ENCODE measurements around the gene IKBKG. TPM values are rescaled to one million over a fixed set of nuclear protein-coding genes. Genes with fewer than 3 reads are reported as not detected.
"Not testable (repeated sequence)": the region's sequence is repeated elsewhere in the genome, so short reads cannot be mapped to it uniquely, and the experiment has no call there.

IKBKG gene
- total and polyA plus RNA-seq, 2 of the 4 experiments (the other 2 are of a cell fraction) = 16.5 to 38.2 TPM

GRCh38 chrX:154570361-154570760 lies 22.9 kb downstream of the IKBKG start:
- POLR2A ChIA-PET (ENCODE audit: unreplicated experiment); dilution Hi-C loops (cut with HindIII; ENCODE audit: low sequenced_read_pairs, unreplicated experiment): not testable (repeated sequence)
- WGBS, 2 experiments (ENCODE audit: extremely low coverage in 2 of 2, insufficient read length in 1 of 2) = no CpG with 5 or more reads among the region's 11 CpGs

GRCh38 chrX:154573061-154573460 lies 25.6 kb downstream of the IKBKG start:
- H4K91ac ChIP-seq (ENCODE audit: insufficient read depth, low read depth, low read length); H2BK5ac ChIP-seq (ENCODE audit: low read depth, low read length, poor library complexity, severe bottlenecking); H2BK20ac ChIP-seq (ENCODE audit: low read depth, low read length); H3K36me3 ChIP-seq (ENCODE audit: control insufficient read depth, insufficient read depth, low read length); ATAC-seq (ENCODE audit: low read depth); H2BK15ac ChIP-seq (ENCODE audit: low read depth, low read length); in situ Hi-C loops (cut with MboI; ENCODE audit: low sequenced_read_pairs); CTCF ChIA-PET; H2AK5ac ChIP-seq (ENCODE audit: low read depth, low read length); H3K27ac ChIP-seq (ENCODE audit: insufficient read depth, low read length); H3K14ac ChIP-seq (replicated peaks; ENCODE audit: low read depth, low read length); H4K5ac ChIP-seq (ENCODE audit: low read depth, low read length); H3K27me3 ChIP-seq (ENCODE audit: control insufficient read depth, insufficient read depth, low read length); H3K4me3 ChIP-seq (ENCODE audit: insufficient read depth, low read depth, low read length); H3K79me1 ChIP-seq (ENCODE audit: low read depth in 1 of 2, low read length in 2 of 2); H3K9ac ChIP-seq (ENCODE audit: low read depth, low read length); H3K9me3 ChIP-seq (ENCODE audit: control insufficient read depth, insufficient read depth, low read length); H3K4me1 ChIP-seq (ENCODE audit: control insufficient read depth, insufficient read depth, low read length); H3K4ac ChIP-seq (ENCODE audit: low read depth, low read length); H3K56ac ChIP-seq (ENCODE audit: extremely low read depth, insufficient read depth, low read length); H3K4me2 ChIP-seq (ENCODE audit: low read depth, low read length); H4K20me1 ChIP-seq (ENCODE audit: insufficient read depth, low read length); H2AK9ac ChIP-seq (replicated peaks; ENCODE audit: low read depth, low read length, poor library complexity); BruUV-seq (replicated peaks); H2AFZ ChIP-seq (replicated peaks; ENCODE audit: low read length, poor library complexity); H3K23ac ChIP-seq (ENCODE audit: low read depth, low read length); intact Hi-C loops (cut with micrococcal nuclease); DNase-seq; H3K18ac ChIP-seq (ENCODE audit: low read depth, low read length); dilution Hi-C loops (cut with HindIII; ENCODE audit: low sequenced_read_pairs, unreplicated experiment); POLR2A ChIA-PET (ENCODE audit: unreplicated experiment); H4K8ac ChIP-seq (ENCODE audit: low read depth in 2 of 2, low read length in 2 of 2); H2BK120ac ChIP-seq (ENCODE audit: low read depth, low read length); H3K9me1 ChIP-seq (ENCODE audit: insufficient read depth, low read length): not testable (repeated sequence)
- WGBS, 2 experiments (ENCODE audit: extremely low coverage in 2 of 2, insufficient read length in 1 of 2) = no CpG with 5 or more reads among the region's 10 CpGs

More at GRCh38 chrX:154570361-154570760, 22.9 kb downstream of the IKBKG start:
- H3K18ac ChIP-seq (ENCODE audit: low read depth, low read length); H4K91ac ChIP-seq (ENCODE audit: insufficient read depth, low read depth, low read length); H3K4me2 ChIP-seq (ENCODE audit: low read depth, low read length); ATAC-seq (ENCODE audit: low read depth); H3K56ac ChIP-seq (ENCODE audit: extremely low read depth, insufficient read depth, low read length); H3K4me1 ChIP-seq (ENCODE audit: control insufficient read depth, insufficient read depth, low read length); H3K27me3 ChIP-seq (ENCODE audit: control insufficient read depth, insufficient read depth, low read length); H3K14ac ChIP-seq (replicated peaks; ENCODE audit: low read depth, low read length); H3K9ac ChIP-seq (ENCODE audit: low read depth, low read length); H3K27ac ChIP-seq (ENCODE audit: insufficient read depth, low read length); H2AK5ac ChIP-seq (ENCODE audit: low read depth, low read length); in situ Hi-C loops (cut with MboI; ENCODE audit: low sequenced_read_pairs); H4K8ac ChIP-seq (ENCODE audit: low read depth in 2 of 2, low read length in 2 of 2); H3K9me3 ChIP-seq (ENCODE audit: control insufficient read depth, insufficient read depth, low read length); H2BK15ac ChIP-seq (ENCODE audit: low read depth, low read length); H2BK5ac ChIP-seq (ENCODE audit: low read depth, low read length, poor library complexity, severe bottlenecking); H2AK9ac ChIP-seq (replicated peaks; ENCODE audit: low read depth, low read length, poor library complexity); H3K79me1 ChIP-seq (ENCODE audit: low read depth in 1 of 2, low read length in 2 of 2); H2BK120ac ChIP-seq (ENCODE audit: low read depth, low read length); H3K23ac ChIP-seq (ENCODE audit: low read depth, low read length); BruUV-seq (replicated peaks); H3K4ac ChIP-seq (ENCODE audit: low read depth, low read length); H4K20me1 ChIP-seq (ENCODE audit: insufficient read depth, low read length); CTCF ChIA-PET; H2BK20ac ChIP-seq (ENCODE audit: low read depth, low read length); H2AFZ ChIP-seq (replicated peaks; ENCODE audit: low read length, poor library complexity); H4K5ac ChIP-seq (ENCODE audit: low read depth, low read length); H3K36me3 ChIP-seq (ENCODE audit: control insufficient read depth, insufficient read depth, low read length); H3K9me1 ChIP-seq (ENCODE audit: insufficient read depth, low read length); H3K4me3 ChIP-seq (ENCODE audit: insufficient read depth, low read depth, low read length); DNase-seq; intact Hi-C loops (cut with micrococcal nuclease): not testable (repeated sequence)
